DMS79 treated with DMSO at 0.1 percent for 48 hours (cell line): Measurements from ENCODE around the gene STIM1.

Experiments
- DNase-seq: peaks from one replicate; lab custom pipeline; 2025; lab: John Stamatoyannopoulos, UW

Gene STIM1

GRCh38 chr11:4071325-4071724 lies 215.9 kb downstream of the STIM1 start:
- no peak for DNase-seq

GRCh38 chr11:4071914-4072313 lies 216.4 kb downstream of the STIM1 start:
- DNase-seq: no peak

GRCh38 chr11:4072668-4073285 lies 217.3 kb downstream of the STIM1 start:
- peak; percentile 77 for DNase-seq

- DNase-seq: no peak
These were observed 218.8 kb downstream of the STIM1 start for GRCh38 chr11:4074266-4074665.

GRCh38 chr11:4076774-4077173 lies 221.3 kb downstream of the STIM1 start:
- no peak for DNase-seq

- no peak for DNase-seq
These were observed 227.7 kb downstream of the STIM1 start for GRCh38 chr11:4083198-4083597.

GRCh38 chr11:4084406-4085125 lies 229.1 kb downstream of the STIM1 start:
- no peak for DNase-seq

- DNase-seq: no peak
These were observed 230.1 kb downstream of the STIM1 start for GRCh38 chr11:4085575-4085974.

GRCh38 chr11:4086575-4087353 lies 231.3 kb downstream of the STIM1 start:
- DNase-seq: no peak

GRCh38 chr11:4087551-4087950 lies 232.1 kb downstream of the STIM1 start:
- no peak for DNase-seq

GRCh38 chr11:4090258-4090657 lies 234.8 kb downstream of the STIM1 start:
- DNase-seq: no peak

GRCh38 chr11:4092026-4092425 lies 236.6 kb downstream of the STIM1 start:
- DNase-seq: no peak

- no peak for DNase-seq
These were observed 238.3 kb downstream of the STIM1 start for GRCh38 chr11:4093519-4094347.

GRCh38 chr11:4094348-4095291 lies 239.2 kb downstream of the STIM1 start, which contains the start of gene RRM1:
Gene RRM1 (plus strand): TSS chr11:4094799. CDS start chr11:4095013, 214 bp downstream.
- peak; percentile 96 for DNase-seq

GRCh38 chr11:4095509-4096230 lies 240.2 kb downstream of the STIM1 start:
- peak; percentile 41 for DNase-seq

- no peak for DNase-seq
These were observed 242.7 kb downstream of the STIM1 start for GRCh38 chr11:4098026-4098621.

- no peak for DNase-seq
These were observed 247.2 kb downstream of the STIM1 start for GRCh38 chr11:4102711-4103110.

- no peak for DNase-seq
These were observed 247.8 kb downstream of the STIM1 start for GRCh38 chr11:4103269-4103668.

GRCh38 chr11:4105916-4106315 lies 250.5 kb downstream of the STIM1 start:
- DNase-seq: no peak

GRCh38 chr11:4111834-4112233 lies 256.4 kb downstream of the STIM1 start:
- no peak for DNase-seq
